T-helper 9 cell (primary cell): Measurements from ENCODE around the gene IGFBP7.

Experiments used
- DNase-seq: peaks from one replicate; pipeline ENCODE4 v3.0.0-alpha.2; 2020

The IGFBP7 gene

GRCh38 chr4:57094832-57095223 is 15.4 kb downstream of the IGFBP7 start:
- no peak for DNase-seq

GRCh38 chr4:57093845-57094831 is 16.0 kb downstream of the IGFBP7 start:
- DNase-seq = no peak

DNA sequence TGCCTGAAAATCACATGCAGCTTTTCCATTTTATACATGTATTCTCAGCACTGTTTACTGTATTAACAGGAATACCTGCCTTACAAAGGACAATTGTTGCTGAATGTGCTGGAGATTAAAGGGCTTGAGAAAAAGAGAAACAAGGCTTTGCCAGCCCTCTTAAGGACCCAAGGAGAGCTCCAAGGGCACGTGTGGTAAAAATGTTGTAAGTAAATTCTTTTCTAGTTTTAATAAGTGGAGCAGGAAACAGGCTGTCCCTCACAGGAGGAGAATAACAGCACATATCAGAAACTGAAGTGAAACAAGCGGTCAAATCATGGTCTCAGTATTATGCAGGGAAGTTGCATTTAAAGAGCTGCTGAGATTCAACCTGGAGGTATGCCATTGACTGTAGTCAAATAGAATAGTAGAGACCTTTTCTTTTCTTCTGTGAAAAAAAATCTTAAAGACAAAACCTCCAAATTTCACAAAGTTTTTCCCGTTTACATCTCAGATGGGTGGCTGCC is 18.5 kb downstream of the IGFBP7 start:
- no peak for DNase-seq

DNA sequence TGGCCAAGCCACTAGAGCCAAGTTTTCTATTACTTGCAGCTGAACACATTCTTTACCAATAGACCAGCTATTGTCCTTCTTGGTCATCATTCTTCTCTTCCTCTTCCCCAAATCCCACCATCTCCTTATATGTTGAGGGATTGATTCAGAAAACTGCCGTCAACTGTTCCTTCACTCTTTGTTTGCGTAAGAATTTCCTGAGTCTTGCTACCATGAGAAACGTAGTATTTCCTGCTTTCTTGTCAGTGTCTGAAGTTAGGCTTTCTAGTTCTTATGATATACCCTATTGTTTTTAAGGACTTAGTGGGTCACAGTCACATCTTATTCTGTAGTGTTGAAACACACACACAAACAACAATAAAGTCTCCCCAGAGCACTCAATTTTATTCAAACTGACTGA is 20.1 kb downstream of the IGFBP7 start:
- DNase-seq = no peak

- DNase-seq = no peak
Measured at GRCh38 chr4:57089549-57089948, 20.6 kb downstream of the IGFBP7 start.

DNA sequence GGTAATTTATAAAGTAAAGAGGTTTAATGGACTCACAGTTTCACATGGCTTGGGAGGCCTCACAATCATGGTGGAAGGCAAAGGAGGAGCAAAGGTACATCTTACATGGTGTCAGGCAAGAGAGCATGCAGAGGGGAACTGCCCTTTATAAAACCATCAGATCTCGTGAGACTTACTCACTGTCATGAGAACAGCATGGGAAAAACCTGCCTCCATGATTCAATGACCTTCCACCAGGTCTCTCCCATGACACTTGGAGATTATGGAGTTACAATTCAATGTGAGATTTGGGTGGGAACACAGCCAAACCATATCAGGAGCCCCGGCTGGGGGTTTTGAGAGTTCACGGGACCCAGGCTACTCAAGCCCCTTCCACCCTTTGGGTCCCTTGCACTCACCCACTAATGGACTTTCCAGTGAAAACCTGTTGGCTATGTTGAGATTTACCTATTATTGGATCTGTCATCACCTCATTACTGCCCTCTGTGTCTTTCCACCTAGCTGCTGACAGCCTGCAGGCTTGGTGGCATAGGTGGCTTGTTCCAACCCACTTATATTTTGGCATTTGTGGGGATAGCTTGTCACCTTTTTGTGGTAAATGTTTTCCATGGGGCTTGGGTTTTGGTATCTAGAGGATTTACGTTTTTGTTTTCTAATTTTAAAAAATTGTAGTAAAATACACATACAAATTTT is 24.0 kb downstream of the IGFBP7 start:
- no peak for DNase-seq

DNA sequence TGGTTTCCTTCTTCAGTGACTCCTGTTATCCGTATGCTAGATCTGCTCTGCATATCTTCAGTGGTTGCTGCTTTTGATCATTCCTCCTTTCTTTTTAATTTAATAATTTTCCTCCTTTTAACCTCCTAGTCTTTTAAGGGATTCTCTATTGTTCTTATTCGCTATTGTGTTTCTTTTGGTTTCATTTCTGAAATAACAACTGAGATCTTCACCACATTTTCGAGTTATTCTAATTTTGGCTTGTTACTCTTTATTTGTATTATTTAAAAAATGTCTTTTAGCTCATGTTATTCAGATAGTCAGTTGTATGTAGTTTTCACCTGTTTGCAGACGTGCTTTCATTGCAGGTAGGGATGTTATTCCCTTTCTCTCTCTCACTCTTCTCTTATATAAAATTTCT is 24.9 kb downstream of the IGFBP7 start:
- DNase-seq = no peak

GRCh38 chr4:57084360-57084759 is 25.8 kb downstream of the IGFBP7 start:
- no peak for DNase-seq

- no peak for DNase-seq
Measured at GRCh38 chr4:57083090-57083489, 27.1 kb downstream of the IGFBP7 start.

- no peak for DNase-seq
Measured at GRCh38 chr4:57081651-57082621, 28.2 kb downstream of the IGFBP7 start.

DNA sequence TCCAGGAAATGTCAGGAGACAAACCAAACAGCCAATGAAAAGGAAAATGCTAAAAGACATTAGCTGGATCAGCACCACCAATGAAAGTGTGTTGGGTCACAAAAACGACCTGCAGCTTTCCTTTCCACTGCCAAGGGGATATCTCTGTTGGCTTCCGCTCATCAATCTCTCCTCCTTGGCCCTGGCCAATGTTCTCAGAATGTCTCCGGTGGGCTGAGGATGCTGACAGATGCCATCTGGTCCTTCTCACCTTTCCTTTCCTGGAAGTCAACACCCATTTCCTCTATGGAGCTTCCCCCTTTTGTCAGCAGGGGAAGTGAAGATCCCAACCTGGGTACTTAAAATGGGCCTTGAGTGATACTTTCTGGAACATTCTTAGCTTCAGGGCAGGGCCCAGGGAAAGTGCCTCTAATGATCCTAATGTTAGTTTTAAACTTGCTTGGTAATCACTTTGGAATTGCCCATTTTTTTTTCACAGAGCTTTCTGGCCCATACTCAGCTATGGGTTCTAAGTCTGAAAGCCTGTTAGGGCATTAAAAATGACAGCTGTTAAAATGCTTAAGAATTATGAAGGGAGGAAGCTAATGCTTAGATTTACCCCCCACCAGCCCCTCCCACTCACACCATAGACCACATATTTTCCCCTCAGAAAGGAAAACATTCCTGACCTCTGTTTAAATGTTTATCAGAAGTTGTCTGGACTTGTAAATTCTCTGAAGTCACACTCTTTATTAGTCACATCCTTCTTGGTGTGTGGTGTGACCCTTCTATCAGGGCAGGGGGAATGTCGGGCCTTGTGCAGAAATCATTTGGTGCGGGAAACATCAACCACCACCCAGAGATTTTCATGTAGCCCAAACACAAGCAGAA is 29.2 kb downstream of the IGFBP7 start:
- DNase-seq = no peak

DNA sequence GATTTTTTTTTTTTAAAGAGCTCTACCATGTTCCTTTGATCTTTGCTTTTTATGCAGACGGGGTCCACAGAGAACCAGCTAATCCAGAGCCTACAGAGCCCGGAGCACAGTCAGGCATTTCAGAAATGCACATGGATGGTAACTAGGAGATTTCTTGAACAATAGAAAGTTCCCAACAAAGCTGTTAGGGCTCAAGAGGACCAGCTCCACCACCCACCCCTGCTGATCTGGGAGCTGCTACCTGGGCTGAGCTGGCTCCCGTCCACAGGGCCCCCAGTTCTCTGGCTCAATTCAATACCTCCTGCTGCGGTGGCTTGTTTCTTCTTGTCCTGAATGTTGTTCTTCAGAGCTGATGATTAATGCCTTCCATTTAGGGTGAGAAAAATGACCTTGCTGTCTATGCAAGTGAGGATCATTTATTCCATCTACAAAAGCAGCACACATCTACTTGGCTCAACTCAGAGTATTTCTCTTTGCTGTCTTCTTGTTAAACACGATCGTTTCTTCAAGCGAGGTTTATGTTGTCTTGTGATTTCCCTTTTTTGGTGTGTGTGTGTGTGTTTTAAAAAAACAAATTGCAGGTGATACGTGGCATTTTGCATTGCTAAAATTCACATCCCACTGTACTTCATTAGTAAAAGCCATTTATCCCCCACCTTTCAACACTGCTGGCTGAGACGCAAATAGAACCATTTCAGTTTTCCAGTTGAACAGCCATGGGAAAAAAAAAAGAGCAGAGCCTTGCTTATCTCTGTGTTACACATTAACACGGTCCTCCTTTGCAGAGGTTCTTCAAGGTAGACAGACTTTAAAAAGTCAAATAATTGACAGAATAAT is 31.3 kb downstream of the IGFBP7 start:
- DNase-seq = no peak

DNA sequence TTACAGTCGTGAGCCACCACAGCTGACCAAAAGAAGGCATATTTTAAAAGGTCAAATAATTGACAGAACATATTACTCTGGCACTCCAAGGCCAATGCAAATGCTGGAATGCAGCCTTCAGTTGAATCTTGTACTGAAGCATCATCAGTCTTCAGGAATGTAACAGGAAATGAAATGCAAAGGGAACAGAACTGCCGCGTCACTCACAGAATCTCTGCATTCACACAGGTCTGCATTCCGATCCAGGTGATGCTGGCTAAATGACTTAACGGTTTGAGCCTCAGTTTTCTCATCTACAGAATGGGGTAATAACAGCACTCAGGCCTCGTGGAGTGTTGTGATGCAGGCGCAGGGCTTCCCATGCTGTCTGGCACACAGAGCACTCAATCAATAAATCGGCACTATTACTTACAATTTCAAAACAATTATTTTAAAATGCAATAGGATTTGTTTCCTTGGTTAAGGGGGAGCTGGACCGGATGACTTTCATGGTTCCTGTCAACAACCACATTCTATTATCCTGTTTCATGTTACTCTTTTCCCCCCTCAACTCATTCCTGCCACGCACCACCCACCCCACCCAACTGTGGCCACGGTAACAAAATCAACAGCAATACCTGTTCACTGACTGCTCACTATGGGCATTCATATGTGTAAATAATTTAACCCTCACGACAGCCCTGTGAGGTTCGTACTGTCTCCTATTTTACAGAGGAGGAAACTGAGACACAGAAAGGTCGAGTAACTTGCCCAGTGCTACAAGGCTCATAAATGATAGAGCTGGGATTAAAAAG is 32.4 kb downstream of the IGFBP7 start:
- no peak for DNase-seq

GRCh38 chr4:57076646-57077045 is 33.5 kb downstream of the IGFBP7 start:
- no peak for DNase-seq

DNA sequence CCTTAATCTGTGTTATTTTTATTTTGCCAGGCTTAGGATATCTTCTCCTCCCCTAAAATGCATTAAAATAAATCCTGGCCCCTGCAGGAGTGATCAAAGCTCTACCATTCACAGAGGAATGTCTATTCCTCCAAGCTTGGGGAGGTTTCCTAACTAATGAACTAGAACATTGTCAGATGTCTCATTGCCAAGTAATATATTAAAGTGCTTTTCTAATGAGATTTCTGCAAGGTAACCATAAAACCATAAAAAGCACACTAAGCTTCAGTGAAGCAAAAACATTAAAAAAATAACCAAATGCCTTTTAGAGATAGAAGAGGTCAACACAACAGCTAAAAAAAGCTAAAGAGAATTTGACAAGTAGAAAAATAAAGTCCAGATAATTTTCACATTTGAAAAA is 34.8 kb downstream of the IGFBP7 start:
- no peak for DNase-seq

- DNase-seq = no peak
Measured at GRCh38 chr4:57074744-57075143, 35.4 kb downstream of the IGFBP7 start.

- no peak for DNase-seq
Measured at GRCh38 chr4:57073559-57073958, 36.6 kb downstream of the IGFBP7 start.

- DNase-seq = no peak
Measured at GRCh38 chr4:57071326-57071725, 38.9 kb downstream of the IGFBP7 start.

DNA sequence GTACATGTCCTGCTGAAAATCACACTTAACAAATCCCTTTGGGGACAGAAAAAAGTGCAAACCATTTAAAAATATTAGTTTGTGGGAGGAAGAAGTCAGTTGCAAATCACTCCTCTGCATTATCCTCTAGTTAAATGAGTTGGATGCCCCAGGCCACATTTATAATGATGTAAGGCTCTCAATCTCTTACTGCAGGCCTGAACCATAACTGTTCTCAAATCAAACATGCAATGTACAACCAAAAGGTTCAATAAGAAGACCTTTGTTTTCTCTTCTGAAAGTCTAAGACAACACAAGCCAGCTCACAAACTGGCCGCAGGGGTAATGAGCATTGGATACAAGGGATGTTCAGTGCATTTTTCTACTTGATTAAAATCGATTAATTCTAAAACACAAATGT is 39.7 kb downstream of the IGFBP7 start:
- no peak for DNase-seq
